Osteoblast (primary cell): ENCODE data around the gene MCC. TPM values are rescaled to one million over a fixed set of nuclear protein-coding genes. Genes with fewer than 3 reads are reported as not detected.

Experiments used
- DNase-seq: peaks from one replicate; pipeline ENCODE4 v3.0.0; 2011; ENCODE audit warnings: low spot score, mixed read lengths; ENCODE audit not compliant: insufficient read length; ENCODE audit errors: missing footprints
- H2AFZ ChIP-seq: 2 replicates; pipeline ENCODE4 v1.6.0; 2011; ENCODE audit warnings: mild to moderate bottlenecking, low read length
- H3K27ac ChIP-seq: 2 replicates; pipeline ENCODE4 v1.5.1; 2011; ENCODE audit warnings: mild to moderate bottlenecking, low read depth, low read length, moderate library complexity
- H3K27me3 ChIP-seq: 2 replicates; pipeline ENCODE4 v1.6.0; 2012; ENCODE audit warnings: mild to moderate bottlenecking, control low read depth, inconsistent platforms, low read length, moderate library complexity; ENCODE audit not compliant: insufficient read depth
- H3K36me3 ChIP-seq: 2 replicates; pipeline ENCODE4 v1.5.1; 2011; ENCODE audit warnings: mild to moderate bottlenecking, low read length, control low read depth, moderate library complexity; ENCODE audit not compliant: insufficient read depth
- H3K4me1 ChIP-seq: 2 replicates; pipeline ENCODE4 v1.5.1; 2011; ENCODE audit warnings: mild to moderate bottlenecking, low read length, control low read depth, moderate library complexity; ENCODE audit not compliant: insufficient read depth
- H3K4me2 ChIP-seq: 2 replicates; pipeline ENCODE4 v1.6.0; 2011; ENCODE audit warnings: mild to moderate bottlenecking, low read length; ENCODE audit not compliant: insufficient read depth
- H3K4me3 ChIP-seq: fragments of 200-600 bp; sonication (generic); 3 replicates; pipeline ENCODE4 v1.5.1; 2012; ENCODE audit warnings: mild to moderate bottlenecking, low read length, inconsistent platforms; ENCODE audit not compliant: insufficient read depth
- H3K79me2 ChIP-seq: 2 replicates; pipeline ENCODE4 v1.6.0; 2012; ENCODE audit warnings: mild to moderate bottlenecking, low read length, control low read depth, inconsistent platforms; ENCODE audit not compliant: insufficient read depth
- H3K9me3 ChIP-seq: 2 replicates; pipeline ENCODE4 v1.5.1; 2011; ENCODE audit warnings: low read depth, low read length, control low read depth
- H4K20me1 ChIP-seq: 2 replicates; pipeline ENCODE4 v1.6.0; 2012; ENCODE audit warnings: mild to moderate bottlenecking, low read length, control low read depth; ENCODE audit not compliant: insufficient read depth
- total RNA-seq: library from RNA; depleted of rRNA; stranded (reverse); fragments of >200 nt; gene quantifications from 2 replicates; pipeline ENCODE4 v1.2.3, GENCODE V29; 2012
- TF ChIP-seq, protein P1 (sequence below): IDR thresholded peaks from 2 replicates; pipeline ENCODE4 v1.5.1; 2011; ENCODE audit warnings: mild to moderate bottlenecking, low read depth, low read length, moderate library complexity; ENCODE audit errors: extremely low read depth

Gene MCC
- total RNA-seq, 1 donor: 45.6 TPM

DNA sequence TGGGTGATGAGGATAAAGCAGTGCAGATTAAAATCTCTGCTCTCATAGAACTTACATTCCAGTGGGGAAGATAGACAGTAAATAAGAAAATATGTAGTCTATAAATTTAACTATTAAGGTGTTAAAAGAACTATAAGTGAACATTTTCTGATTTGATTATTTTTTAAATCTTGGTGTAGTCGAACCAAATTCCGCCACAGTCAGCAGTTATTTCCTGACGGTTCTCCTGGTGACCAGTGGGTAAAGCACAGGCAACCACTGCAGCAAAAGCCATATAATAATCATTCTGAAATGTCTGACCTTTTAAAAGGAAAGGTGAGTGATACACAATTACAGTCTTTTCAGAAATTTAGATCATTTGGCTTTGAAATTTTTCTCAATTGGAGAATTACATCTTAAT is 484.5 kb downstream of the MCC start:
- H3K4me3 ChIP-seq: no peak overlapping the region
- TF ChIP-seq, protein P1, sequence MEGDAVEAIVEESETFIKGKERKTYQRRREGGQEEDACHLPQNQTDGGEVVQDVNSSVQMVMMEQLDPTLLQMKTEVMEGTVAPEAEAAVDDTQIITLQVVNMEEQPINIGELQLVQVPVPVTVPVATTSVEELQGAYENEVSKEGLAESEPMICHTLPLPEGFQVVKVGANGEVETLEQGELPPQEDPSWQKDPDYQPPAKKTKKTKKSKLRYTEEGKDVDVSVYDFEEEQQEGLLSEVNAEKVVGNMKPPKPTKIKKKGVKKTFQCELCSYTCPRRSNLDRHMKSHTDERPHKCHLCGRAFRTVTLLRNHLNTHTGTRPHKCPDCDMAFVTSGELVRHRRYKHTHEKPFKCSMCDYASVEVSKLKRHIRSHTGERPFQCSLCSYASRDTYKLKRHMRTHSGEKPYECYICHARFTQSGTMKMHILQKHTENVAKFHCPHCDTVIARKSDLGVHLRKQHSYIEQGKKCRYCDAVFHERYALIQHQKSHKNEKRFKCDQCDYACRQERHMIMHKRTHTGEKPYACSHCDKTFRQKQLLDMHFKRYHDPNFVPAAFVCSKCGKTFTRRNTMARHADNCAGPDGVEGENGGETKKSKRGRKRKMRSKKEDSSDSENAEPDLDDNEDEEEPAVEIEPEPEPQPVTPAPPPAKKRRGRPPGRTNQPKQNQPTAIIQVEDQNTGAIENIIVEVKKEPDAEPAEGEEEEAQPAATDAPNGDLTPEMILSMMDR: no peak
- H3K27ac ChIP-seq: no peak overlapping the region
- H3K27me3 ChIP-seq: no peaks in the 10 kb centered on the region
- H4K20me1 ChIP-seq: no peaks in the 10 kb centered on the region
- no peak overlapping the region for H2AFZ ChIP-seq
- DNase-seq: no peak
- H3K79me2 ChIP-seq: peaks cover 13% of the 10 kb centered on the region
- H3K9me3 ChIP-seq: no peaks in the 10 kb centered on the region
- H3K36me3 ChIP-seq: peaks cover 29% of the 10 kb centered on the region
- peaks cover 6% of the 10 kb centered on the region for H3K4me1 ChIP-seq
- H3K4me2 ChIP-seq: no peak overlapping the region

DNA sequence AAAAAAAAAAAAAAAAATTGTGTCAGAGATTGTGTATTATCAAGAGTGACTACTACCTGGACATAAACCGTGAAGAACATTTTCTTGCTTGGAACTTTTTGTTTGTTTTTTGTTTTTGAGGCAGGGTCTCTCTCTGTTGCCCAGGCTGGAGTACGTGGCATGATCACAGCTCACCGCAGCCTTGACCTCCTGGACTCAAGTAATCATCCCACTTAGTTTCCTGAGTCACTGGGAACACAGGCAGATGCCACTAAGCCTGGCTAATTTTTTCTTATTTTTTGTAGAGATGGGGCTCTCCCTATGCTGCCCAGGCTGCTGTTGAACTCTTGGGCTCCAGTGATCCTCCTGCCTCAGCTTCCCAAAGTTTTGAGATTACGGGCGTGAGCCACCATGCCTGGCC is 485.8 kb downstream of the MCC start:
- Histone ChIP-seq H3K36me3 (peaks cover 29% of the 10 kb centered on the region), H3K4me2 (no peak overlapping the region), H3K4me3 (no peak overlapping the region), H4K20me1 (no peaks in the 10 kb centered on the region), H3K4me1 (peaks cover 6% of the 10 kb centered on the region), H3K79me2 (peaks cover 26% of the 10 kb centered on the region), H3K9me3 (no peaks in the 10 kb centered on the region), H3K27me3 (no peaks in the 10 kb centered on the region), H2AFZ (no peak overlapping the region), H3K27ac (no peak overlapping the region)
- DNase-seq: no peak
- TF ChIP-seq, protein P1: no peak

DNA sequence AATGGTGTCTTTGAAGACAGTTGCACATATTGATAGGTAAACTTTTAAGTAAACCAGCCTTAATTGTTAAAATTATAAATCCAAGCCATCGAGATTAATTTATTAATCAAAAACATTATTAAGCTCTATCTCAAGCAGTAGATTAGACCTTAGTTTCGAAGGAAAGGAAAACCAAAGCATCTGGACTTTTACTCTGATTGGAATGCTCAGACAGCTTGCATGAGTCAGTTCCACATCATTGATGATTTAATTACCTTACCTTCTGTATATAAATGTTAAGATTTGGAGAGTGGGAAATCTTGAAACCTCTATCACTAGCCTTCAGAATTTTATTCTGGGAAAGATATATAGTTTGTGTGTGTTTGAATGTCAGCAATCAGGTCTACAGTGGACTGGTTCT is 487.8 kb downstream of the MCC start:
- no peak overlapping the region for H3K4me2 ChIP-seq
- no peak overlapping the region for H3K4me3 ChIP-seq
- peaks cover 39% of the 10 kb centered on the region for H3K79me2 ChIP-seq
- no peak overlapping the region for H2AFZ ChIP-seq
- H3K9me3 ChIP-seq: no peaks in the 10 kb centered on the region
- no peak for DNase-seq
- peaks cover 29% of the 10 kb centered on the region for H3K36me3 ChIP-seq
- no peaks in the 10 kb centered on the region for H4K20me1 ChIP-seq
- H3K27ac ChIP-seq: no peak overlapping the region
- TF ChIP-seq, protein P1: no peak
- no peaks in the 10 kb centered on the region for H3K27me3 ChIP-seq
- peaks cover 14% of the 10 kb centered on the region for H3K4me1 ChIP-seq

DNA sequence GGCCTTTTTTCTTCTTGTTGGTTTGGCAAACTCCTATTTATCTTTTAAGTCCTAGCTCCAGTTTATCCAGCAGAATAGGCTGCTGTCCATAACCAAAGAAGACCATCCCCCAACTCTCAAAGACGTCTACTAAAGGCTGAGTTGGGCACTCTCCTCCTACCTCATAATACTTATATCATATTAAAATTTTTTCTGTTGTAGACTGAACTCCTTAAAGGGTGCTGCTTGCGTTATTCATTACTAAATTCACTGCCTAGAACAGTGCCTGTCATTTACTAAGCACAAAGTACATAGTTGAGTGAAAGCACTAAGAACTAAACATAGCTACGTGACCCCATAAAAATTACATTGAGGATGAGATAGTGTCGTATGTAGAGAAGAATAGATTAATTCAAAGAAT is 490.0 kb downstream of the MCC start:
- Histone ChIP-seq H4K20me1 (no peaks in the 10 kb centered on the region), H3K27ac (peak overlapping the region; percentile 19), H3K4me3 (no peak overlapping the region), H2AFZ (no peak overlapping the region), H3K4me2 (no peak overlapping the region), H3K79me2 (peaks cover 39% of the 10 kb centered on the region), H3K27me3 (no peaks in the 10 kb centered on the region), H3K9me3 (no peaks in the 10 kb centered on the region), H3K4me1 (peaks cover 14% of the 10 kb centered on the region), H3K36me3 (peaks cover 16% of the 10 kb centered on the region)
- TF ChIP-seq, protein P1: no peak
- DNase-seq: no peak
